T-helper 1 cell treated with Interleukin-12 subunit alpha and Interleukin-12 subunit beta and Interleukin-4 antibody, amounts not matched to agents 30 ng/mL and 1 ng/mL, for 36 hours (primary cell): ENCODE data around the gene TAF7. TPM values are rescaled to one million over a fixed set of nuclear protein-coding genes. Genes with fewer than 3 reads are reported as not detected.

ENCODE experiments used
- total RNA-seq: library from RNA; stranded (reverse); gene quantifications from 2 replicates; pipeline ENCODE4 v1.2.3, GENCODE V29; 2022

Gene TAF7
- total RNA-seq, 1 donor from 2014 or later, result 65.9 TPM

Other genes starting within 250 kb of the TAF7 start
- 0.07 TPM in 1 of 2 replicates, not detected in the other for gene PCDHB2, start 226.2 kb downstream of the TAF7 start, total RNA-seq
- gene PCDHB3, start 220.3 kb downstream of the TAF7 start, total RNA-seq, result not detected in 2 replicates
- not detected in 2 replicates for gene PCDHB4, start 199.0 kb downstream of the TAF7 start, total RNA-seq
- not detected in 2 replicates for gene PCDHB5, start 185.6 kb downstream of the TAF7 start, total RNA-seq
- gene PCDHB6, start 170.7 kb downstream of the TAF7 start, total RNA-seq, result not detected in 2 replicates
- gene PCDHB7, start 148.1 kb downstream of the TAF7 start, total RNA-seq, result not detected in 2 replicates
- not detected in 2 replicates for gene PCDHB8, start 143.0 kb downstream of the TAF7 start, total RNA-seq
- gene PCDHB16, start 138.4 kb downstream of the TAF7 start, total RNA-seq, result not detected in 2 replicates
- not detected in 2 replicates for gene PCDHB9, start 133.6 kb downstream of the TAF7 start, total RNA-seq
- gene PCDHB10, start 128.4 kb downstream of the TAF7 start, total RNA-seq, result not detected in 2 replicates
- not detected in 2 replicates for gene PCDHB11, start 121.2 kb downstream of the TAF7 start, total RNA-seq
- gene PCDHB12, start 112.1 kb downstream of the TAF7 start, total RNA-seq, result not detected in 2 replicates
- gene PCDHB13, start 106.9 kb downstream of the TAF7 start, total RNA-seq, result not detected in 2 replicates
- gene PCDHB14, start 97.4 kb downstream of the TAF7 start, total RNA-seq, result not detected in 2 replicates
- not detected in 2 replicates for gene PCDHB15, start 75.4 kb downstream of the TAF7 start, total RNA-seq
- 0.44 and 0.56 TPM in 2 replicates for gene SLC25A2, start 16.7 kb downstream of the TAF7 start, total RNA-seq
- 0.15 and 0.17 TPM in 2 replicates for gene PCDHGA1, start 9.7 kb upstream of the TAF7 start, total RNA-seq
- gene PCDHGA2, start 18.0 kb upstream of the TAF7 start, total RNA-seq, result 0.05 and 0.07 TPM in 2 replicates
- gene PCDHGA3, start 23.0 kb upstream of the TAF7 start, total RNA-seq, result 0.07 and 0.34 TPM in 2 replicates
- gene PCDHGB1, start 29.3 kb upstream of the TAF7 start, total RNA-seq, result 0.15 and 0.17 TPM in 2 replicates
- 0.74 and 0.98 TPM in 2 replicates for gene PCDHGA4, start 34.2 kb upstream of the TAF7 start, total RNA-seq
- 1.0 and 1.3 TPM in 2 replicates for gene PCDHGB2, start 39.2 kb upstream of the TAF7 start, total RNA-seq
- gene PCDHGA5, start 43.4 kb upstream of the TAF7 start, total RNA-seq, result 0.46 and 0.49 TPM in 2 replicates
- 0.88 and 1.3 TPM in 2 replicates for gene PCDHGB3, start 49.5 kb upstream of the TAF7 start, total RNA-seq
- gene PCDHGA6, start 53.1 kb upstream of the TAF7 start, total RNA-seq, result 0.44 and 0.80 TPM in 2 replicates
- 0.15 and 0.24 TPM in 2 replicates for gene PCDHGA7, start 62.0 kb upstream of the TAF7 start, total RNA-seq
- gene PCDHGB4, start 66.9 kb upstream of the TAF7 start, total RNA-seq, result 0.17 TPM in 2 replicates
- 0.07 and 0.15 TPM in 2 replicates for gene PCDHGA8, start 71.8 kb upstream of the TAF7 start, total RNA-seq
- gene PCDHGB5, start 77.2 kb upstream of the TAF7 start, total RNA-seq, result 0.46 and 0.66 TPM in 2 replicates
- 0.17 and 0.27 TPM in 2 replicates for gene PCDHGA9, start 82.0 kb upstream of the TAF7 start, total RNA-seq
- 0.22 and 0.37 TPM in 2 replicates for gene PCDHGB6, start 87.2 kb upstream of the TAF7 start, total RNA-seq
- 0.20 and 0.27 TPM in 2 replicates for gene PCDHGA10, start 92.2 kb upstream of the TAF7 start, total RNA-seq
- gene PCDHGB7, start 96.9 kb upstream of the TAF7 start, total RNA-seq, result 0.07 and 0.29 TPM in 2 replicates
- gene PCDHGA11, start 100.3 kb upstream of the TAF7 start, total RNA-seq, result 0.24 and 0.32 TPM in 2 replicates
- 0.12 and 0.20 TPM in 2 replicates for gene PCDHGA12, start 109.7 kb upstream of the TAF7 start, total RNA-seq
- 0.07 TPM in 1 of 2 replicates, not detected in the other for gene PCDHGC3, start 155.2 kb upstream of the TAF7 start, total RNA-seq
- 0.37 TPM in 1 of 2 replicates, not detected in the other for gene PCDHGC4, start 164.2 kb upstream of the TAF7 start, total RNA-seq
- gene PCDHGC5, start 168.3 kb upstream of the TAF7 start, total RNA-seq, result not detected in 2 replicates